ENCODE measurements around the gene TEX14. TPM values are rescaled to one million over a fixed set of nuclear protein-coding genes. Genes with fewer than 3 reads are reported as not detected.
"Not testable (repeated sequence)": the region's sequence is repeated elsewhere in the genome, so short reads cannot be mapped to it uniquely, and the experiment has no call there.

Gene TEX14
- total RNA-seq, 1 experiment from 2014 or later: 0.55 TPM

DNA sequence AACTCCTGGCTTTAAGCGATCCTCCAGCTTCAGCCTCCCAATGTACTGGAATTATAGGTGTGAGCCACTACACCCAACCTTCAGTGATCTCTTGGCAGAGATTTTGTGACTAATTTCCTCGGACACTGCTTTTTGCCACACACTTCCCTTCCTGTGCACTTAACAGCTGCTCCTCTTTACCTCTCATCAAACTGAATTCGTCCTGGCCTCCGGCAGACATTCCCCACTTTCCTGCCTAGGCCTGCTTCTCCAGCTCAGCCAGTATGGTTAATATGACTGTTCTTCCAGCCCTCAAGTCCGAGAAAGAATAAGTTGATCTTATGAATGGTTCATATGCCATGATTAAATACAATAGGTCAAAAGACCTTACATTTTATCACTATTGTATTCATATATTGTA lies 108.4 kb downstream of the TEX14 start:
- Histone ChIP-seq H3K79me2 (ENCODE audit: low read depth) (no peaks in the 10 kb centered on the region), H3F3A (ENCODE audit: insufficient read depth, low read depth) (peaks cover 3% of the 10 kb centered on the region; the same call in 1 of the 2 replicates), H2AFZ (no peak overlapping the region), H3K9me3 (ENCODE audit: insufficient read depth, low read depth) (no peaks in the 10 kb centered on the region), H3K27me3 (ENCODE audit: insufficient read depth, low read depth) (no peaks in the 10 kb centered on the region), H3K27ac (no peak overlapping the region), H3K36me3 (ENCODE audit: low read depth) (no peaks in the 10 kb centered on the region), H3K4me2 (no peak overlapping the region), H3K4me1 (replicated peaks; ENCODE audit: insufficient read depth) (no peaks in the 10 kb centered on the region), H3K4me3 (no peak overlapping the region), H4K20me1 (ENCODE audit: insufficient read depth) (no peaks in the 10 kb centered on the region), H3K9me2 (ENCODE audit: insufficient read depth) (no peaks in the 10 kb centered on the region)
- no peak for DNase-seq
- no peak for TF ChIP-seq CTCF (conservative IDR thresholded peaks at IDR 0.05)
- no peak for TF ChIP-seq EZH2 (IDR thresholded peaks at IDR 0.05; ENCODE audit: low read depth)
- CTCF ChIA-PET: interaction anchor here (0.6 kb wide), 1 partner anchor 42 kb away, joined by 5 read pairs; no protein-coding TSS in a partner anchor
- intact Hi-C loops (cut with micrococcal nuclease; ENCODE audit: unreplicated experiment): no loop called here
- BruUV-seq (replicated peaks): no TSS peak
- POLR2A ChIA-PET (ENCODE audit: unreplicated experiment): no interaction called here

DNA sequence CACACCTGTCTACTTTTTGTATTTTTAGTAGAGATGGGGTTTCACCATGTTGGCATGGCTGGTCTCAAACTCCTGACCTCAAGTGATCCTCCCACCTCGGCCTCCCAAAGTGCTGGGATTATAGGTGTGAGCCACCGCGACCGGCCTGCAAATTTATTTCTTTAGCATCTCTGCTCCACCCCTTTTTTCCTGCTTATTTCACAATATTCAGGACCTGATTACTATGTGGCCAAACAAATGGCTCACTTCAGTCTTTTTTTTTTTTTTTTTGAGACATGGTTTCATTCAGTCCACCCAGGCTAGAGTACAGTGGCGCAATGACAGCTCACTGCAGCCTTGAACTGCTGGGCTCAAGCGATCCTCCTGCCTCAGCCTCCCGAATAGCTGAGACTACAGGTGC lies 109.1 kb downstream of the TEX14 start:
- H3K27ac ChIP-seq; H2AFZ ChIP-seq; H3K27me3 ChIP-seq (ENCODE audit: insufficient read depth, low read depth); H3K4me3 ChIP-seq; H3K9me2 ChIP-seq (ENCODE audit: insufficient read depth); H4K20me1 ChIP-seq (ENCODE audit: insufficient read depth); H3K79me2 ChIP-seq (ENCODE audit: low read depth); H3K4me1 ChIP-seq (replicated peaks; ENCODE audit: insufficient read depth); intact Hi-C loops (cut with micrococcal nuclease; ENCODE audit: unreplicated experiment); BruUV-seq (replicated peaks); H3F3A ChIP-seq (ENCODE audit: insufficient read depth, low read depth); DNase-seq; H3K36me3 ChIP-seq (ENCODE audit: low read depth); H3K9me3 ChIP-seq (ENCODE audit: insufficient read depth, low read depth); H3K4me2 ChIP-seq; POLR2A ChIA-PET (ENCODE audit: unreplicated experiment): not testable (repeated sequence)
- CTCF ChIA-PET: interaction anchor here (1.2 kb wide), 1 partner anchor 128 kb away, joined by 6 read pairs; no protein-coding TSS in a partner anchor

DNA sequence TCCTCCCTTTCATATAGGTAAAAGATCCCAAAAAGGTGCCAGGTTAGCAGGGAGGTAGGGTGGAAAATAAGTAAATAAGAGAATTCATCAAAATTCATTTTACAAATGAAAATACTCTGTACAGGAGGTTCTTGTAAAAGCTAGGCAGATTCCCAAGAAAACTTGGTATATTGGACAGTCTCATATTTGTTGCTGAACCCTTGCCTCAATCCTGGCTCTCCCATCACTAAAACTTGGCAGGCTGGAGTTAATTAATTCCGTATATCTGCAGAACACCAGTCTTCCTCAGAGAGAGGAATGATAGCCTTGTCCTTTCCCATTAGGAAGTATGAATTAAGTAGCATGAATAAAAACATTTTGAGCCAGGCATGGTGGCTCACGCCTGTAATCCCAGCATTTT lies 111.2 kb downstream of the TEX14 start:
- Histone ChIP-seq H3F3A (ENCODE audit: insufficient read depth, low read depth) (no peaks in the 10 kb centered on the region), H3K36me3 (ENCODE audit: low read depth) (no peaks in the 10 kb centered on the region), H4K20me1 (ENCODE audit: insufficient read depth) (no peaks in the 10 kb centered on the region), H3K9me2 (ENCODE audit: insufficient read depth) (no peaks in the 10 kb centered on the region), H3K79me2 (ENCODE audit: low read depth) (no peaks in the 10 kb centered on the region), H3K4me1 (replicated peaks; ENCODE audit: insufficient read depth) (peaks cover 7% of the 10 kb centered on the region), H3K4me3 (no peak overlapping the region), H2AFZ (no peak overlapping the region), H3K27ac (no peak overlapping the region), H3K27me3 (ENCODE audit: insufficient read depth, low read depth) (no peaks in the 10 kb centered on the region), H3K4me2 (no peak overlapping the region), H3K9me3 (ENCODE audit: insufficient read depth, low read depth) (no peaks in the 10 kb centered on the region)
- POLR2A ChIA-PET (ENCODE audit: unreplicated experiment): no interaction called here
- DNase-seq: no peak
- no peak for TF ChIP-seq CTCF (conservative IDR thresholded peaks at IDR 0.05)
- TF ChIP-seq EZH2 (IDR thresholded peaks at IDR 0.05; ENCODE audit: low read depth): no peak
- CTCF ChIA-PET: no interaction called here
- no TSS peak for BruUV-seq (replicated peaks)
- intact Hi-C loops (cut with micrococcal nuclease; ENCODE audit: unreplicated experiment): no loop called here

- peaks cover 3% of the 10 kb centered on the region; the same call in 1 of the 2 replicates for H3F3A ChIP-seq (ENCODE audit: insufficient read depth, low read depth)
- H3K4me3 ChIP-seq: no peak overlapping the region
- no peak overlapping the region for H3K27ac ChIP-seq
- no peaks in the 10 kb centered on the region for H3K79me2 ChIP-seq (ENCODE audit: low read depth)
- no peaks in the 10 kb centered on the region for H4K20me1 ChIP-seq (ENCODE audit: insufficient read depth)
- H3K4me1 ChIP-seq (replicated peaks; ENCODE audit: insufficient read depth): peaks cover 15% of the 10 kb centered on the region
- intact Hi-C loops (cut with micrococcal nuclease; ENCODE audit: unreplicated experiment): no loop called here
- H3K9me2 ChIP-seq (ENCODE audit: insufficient read depth): no peaks in the 10 kb centered on the region
- DNase-seq: peak; percentile 24 to 44
- no peaks in the 10 kb centered on the region for H3K9me3 ChIP-seq (ENCODE audit: insufficient read depth, low read depth)
- ChIA-PET CTCF (interaction anchor here (0.5 to 0.7 kb wide), 3 partner anchors 21 to 570 kb away, joined by 3 read pairs; no protein-coding TSS in a partner anchor), POLR2A (ENCODE audit: unreplicated experiment) (no interaction called here)
- no peaks in the 10 kb centered on the region for H3K36me3 ChIP-seq (ENCODE audit: low read depth)
- H3K4me2 ChIP-seq: no peak overlapping the region; the same call in 1 of the 2 replicates
- H3K27me3 ChIP-seq (ENCODE audit: insufficient read depth, low read depth): no peaks in the 10 kb centered on the region
- TF ChIP-seq EZH2 (IDR thresholded peaks at IDR 0.05; ENCODE audit: low read depth): no peak
- peak; percentile 83 for TF ChIP-seq CTCF (conservative IDR thresholded peaks at IDR 0.05)
- H2AFZ ChIP-seq: no peak overlapping the region
- BruUV-seq (replicated peaks): no TSS peak
Measured at GRCh38 chr17:58577696-58578095, 114.1 kb downstream of the TEX14 start.

All from PC-9 (cell line).